HL-60 (cell line): ENCODE measurements around the gene RAC3.
A peak's percentile ranks its signal among the peaks of the same experiment; 100 is the strongest.

ENCODE experiments used
- DNase-seq, 2 experiments: peaks; one replicate each; pipeline ENCODE4 v3.0.0-alpha.2; 2010 to 2020; ENCODE audit warnings: low read depth in 1 of 2, low spot score in 1 of 2
- H3K27ac ChIP-seq: fragments of 250-450 bp; sonication (Bioruptor Pico); replicated peaks from 2 replicates; pipeline ENCODE4 v1.5.1; 2020; ENCODE audit warnings: mild to moderate bottlenecking, moderate library complexity
- H3K27me3 ChIP-seq: fragments of 250-450 bp; sonication (Bioruptor Pico); 2 replicates; pipeline ENCODE4 v1.5.1; 2021; ENCODE audit warnings: mild to moderate bottlenecking, moderate library complexity; ENCODE audit not compliant: insufficient read depth, poor library complexity, severe bottlenecking
- H3K4me3 ChIP-seq: replicated peaks from 2 replicates; pipeline ENCODE4 v1.5.1; 2011; ENCODE audit warnings: mild to moderate bottlenecking, control low read depth, low read length; ENCODE audit not compliant: insufficient read depth
- GABPA ChIP-seq: IDR thresholded peaks from 2 replicates; pipeline ENCODE4 v1.6.1; 2012; ENCODE audit warnings: low read depth
- POLR2AphosphoS5 ChIP-seq: IDR thresholded peaks from 2 replicates; pipeline ENCODE4 v1.6.1; 2012; ENCODE audit warnings: low read depth
- SPI1 ChIP-seq: IDR thresholded peaks from 2 replicates; pipeline ENCODE4 v1.6.1; 2012; ENCODE audit warnings: low read depth, mild to moderate bottlenecking, borderline replicate concordance
- TF ChIP-seq, protein P1 (sequence below): IDR thresholded peaks from 2 replicates; pipeline ENCODE4 v1.6.1; 2012; ENCODE audit warnings: low read depth; ENCODE audit not compliant: insufficient replicate concordance
- TF ChIP-seq, protein P2 (sequence below): IDR thresholded peaks from one replicate; pipeline ENCODE4 v1.5.1; 2011; ENCODE audit warnings: low read length, control low read depth, inconsistent platforms; ENCODE audit not compliant: insufficient read depth

Gene RAC3

DNA sequence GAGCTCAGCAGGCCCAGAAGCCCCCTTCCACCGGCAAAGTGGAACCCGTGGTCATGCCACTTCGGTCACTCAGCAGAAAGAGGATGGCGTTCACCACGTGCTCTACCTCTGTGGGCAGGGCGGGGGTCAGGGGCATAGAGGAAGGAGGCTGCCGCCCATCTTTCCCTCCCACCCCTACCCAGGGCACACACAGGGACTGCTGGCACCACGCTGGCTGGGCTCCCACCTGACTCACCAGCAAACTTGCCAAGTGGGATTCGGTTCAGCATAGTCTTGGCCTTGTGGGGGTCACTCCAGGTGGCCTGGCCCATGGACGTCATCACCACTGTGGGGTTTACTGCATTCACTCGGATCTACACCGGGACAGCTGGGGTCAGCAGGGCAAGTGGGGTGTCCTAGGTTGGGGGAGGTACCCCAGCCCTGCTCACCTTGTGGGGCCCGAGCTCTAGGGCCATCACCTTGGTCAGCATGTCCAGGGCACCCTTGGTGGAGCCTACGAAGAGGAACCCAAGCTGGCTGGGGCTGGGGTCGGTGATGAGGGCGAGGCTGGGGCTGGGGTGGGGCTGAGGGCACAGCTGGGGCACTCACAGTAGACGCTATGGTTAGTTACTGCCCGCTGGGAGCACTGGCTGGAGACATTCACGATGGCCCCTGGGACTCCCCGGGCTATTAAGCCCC, 4.6 kb downstream of the RAC3 start:
- H3K4me3 ChIP-seq = peak overlapping the region; percentile 56
- no peaks in the 10 kb centered on the region for H3K27me3 ChIP-seq
- TF ChIP-seq SPI1 (no peak), GABPA (no peak), POLR2AphosphoS5 (no peak)
- TF ChIP-seq, protein P1, sequence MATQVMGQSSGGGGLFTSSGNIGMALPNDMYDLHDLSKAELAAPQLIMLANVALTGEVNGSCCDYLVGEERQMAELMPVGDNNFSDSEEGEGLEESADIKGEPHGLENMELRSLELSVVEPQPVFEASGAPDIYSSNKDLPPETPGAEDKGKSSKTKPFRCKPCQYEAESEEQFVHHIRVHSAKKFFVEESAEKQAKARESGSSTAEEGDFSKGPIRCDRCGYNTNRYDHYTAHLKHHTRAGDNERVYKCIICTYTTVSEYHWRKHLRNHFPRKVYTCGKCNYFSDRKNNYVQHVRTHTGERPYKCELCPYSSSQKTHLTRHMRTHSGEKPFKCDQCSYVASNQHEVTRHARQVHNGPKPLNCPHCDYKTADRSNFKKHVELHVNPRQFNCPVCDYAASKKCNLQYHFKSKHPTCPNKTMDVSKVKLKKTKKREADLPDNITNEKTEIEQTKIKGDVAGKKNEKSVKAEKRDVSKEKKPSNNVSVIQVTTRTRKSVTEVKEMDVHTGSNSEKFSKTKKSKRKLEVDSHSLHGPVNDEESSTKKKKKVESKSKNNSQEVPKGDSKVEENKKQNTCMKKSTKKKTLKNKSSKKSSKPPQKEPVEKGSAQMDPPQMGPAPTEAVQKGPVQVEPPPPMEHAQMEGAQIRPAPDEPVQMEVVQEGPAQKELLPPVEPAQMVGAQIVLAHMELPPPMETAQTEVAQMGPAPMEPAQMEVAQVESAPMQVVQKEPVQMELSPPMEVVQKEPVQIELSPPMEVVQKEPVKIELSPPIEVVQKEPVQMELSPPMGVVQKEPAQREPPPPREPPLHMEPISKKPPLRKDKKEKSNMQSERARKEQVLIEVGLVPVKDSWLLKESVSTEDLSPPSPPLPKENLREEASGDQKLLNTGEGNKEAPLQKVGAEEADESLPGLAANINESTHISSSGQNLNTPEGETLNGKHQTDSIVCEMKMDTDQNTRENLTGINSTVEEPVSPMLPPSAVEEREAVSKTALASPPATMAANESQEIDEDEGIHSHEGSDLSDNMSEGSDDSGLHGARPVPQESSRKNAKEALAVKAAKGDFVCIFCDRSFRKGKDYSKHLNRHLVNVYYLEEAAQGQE = no peak
- TF ChIP-seq, protein P2, sequence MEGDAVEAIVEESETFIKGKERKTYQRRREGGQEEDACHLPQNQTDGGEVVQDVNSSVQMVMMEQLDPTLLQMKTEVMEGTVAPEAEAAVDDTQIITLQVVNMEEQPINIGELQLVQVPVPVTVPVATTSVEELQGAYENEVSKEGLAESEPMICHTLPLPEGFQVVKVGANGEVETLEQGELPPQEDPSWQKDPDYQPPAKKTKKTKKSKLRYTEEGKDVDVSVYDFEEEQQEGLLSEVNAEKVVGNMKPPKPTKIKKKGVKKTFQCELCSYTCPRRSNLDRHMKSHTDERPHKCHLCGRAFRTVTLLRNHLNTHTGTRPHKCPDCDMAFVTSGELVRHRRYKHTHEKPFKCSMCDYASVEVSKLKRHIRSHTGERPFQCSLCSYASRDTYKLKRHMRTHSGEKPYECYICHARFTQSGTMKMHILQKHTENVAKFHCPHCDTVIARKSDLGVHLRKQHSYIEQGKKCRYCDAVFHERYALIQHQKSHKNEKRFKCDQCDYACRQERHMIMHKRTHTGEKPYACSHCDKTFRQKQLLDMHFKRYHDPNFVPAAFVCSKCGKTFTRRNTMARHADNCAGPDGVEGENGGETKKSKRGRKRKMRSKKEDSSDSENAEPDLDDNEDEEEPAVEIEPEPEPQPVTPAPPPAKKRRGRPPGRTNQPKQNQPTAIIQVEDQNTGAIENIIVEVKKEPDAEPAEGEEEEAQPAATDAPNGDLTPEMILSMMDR = no peak
- no peak for DNase-seq
- H3K27ac ChIP-seq = no peak overlapping the region

DNA sequence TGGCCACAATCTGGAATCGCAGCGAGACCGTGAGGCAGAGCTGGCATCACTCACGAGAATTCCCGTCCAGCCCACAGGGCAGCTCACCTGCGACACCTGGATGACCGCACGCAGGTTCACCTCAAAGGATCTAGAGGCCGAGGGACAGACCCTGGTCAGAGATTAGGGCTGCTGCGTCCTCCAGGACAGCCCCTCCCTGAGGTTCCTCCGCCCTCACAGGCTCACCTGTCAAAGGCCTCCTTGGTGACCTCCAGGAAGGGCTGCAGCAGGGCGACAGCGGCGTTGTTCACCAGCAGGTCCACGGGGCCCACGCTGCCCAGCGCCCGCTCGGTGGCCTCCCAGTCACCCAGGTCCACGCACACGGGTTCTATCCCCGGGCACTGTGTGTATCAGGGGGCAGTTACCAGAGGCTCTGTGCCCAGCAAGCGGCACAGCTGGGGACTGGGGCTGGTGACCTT, 5.2 kb downstream of the RAC3 start:
- DNase-seq = no peak
- Histone ChIP-seq H3K4me3 (peak overlapping the region; percentile 56), H3K27me3 (no peaks in the 10 kb centered on the region), H3K27ac (peak overlapping the region; percentile 86)
- TF ChIP-seq GABPA = no peak
- TF ChIP-seq POLR2AphosphoS5 = no peak
- TF ChIP-seq, protein P1 = no peak
- no peak for TF ChIP-seq SPI1
- TF ChIP-seq, protein P2 = no peak

DNA sequence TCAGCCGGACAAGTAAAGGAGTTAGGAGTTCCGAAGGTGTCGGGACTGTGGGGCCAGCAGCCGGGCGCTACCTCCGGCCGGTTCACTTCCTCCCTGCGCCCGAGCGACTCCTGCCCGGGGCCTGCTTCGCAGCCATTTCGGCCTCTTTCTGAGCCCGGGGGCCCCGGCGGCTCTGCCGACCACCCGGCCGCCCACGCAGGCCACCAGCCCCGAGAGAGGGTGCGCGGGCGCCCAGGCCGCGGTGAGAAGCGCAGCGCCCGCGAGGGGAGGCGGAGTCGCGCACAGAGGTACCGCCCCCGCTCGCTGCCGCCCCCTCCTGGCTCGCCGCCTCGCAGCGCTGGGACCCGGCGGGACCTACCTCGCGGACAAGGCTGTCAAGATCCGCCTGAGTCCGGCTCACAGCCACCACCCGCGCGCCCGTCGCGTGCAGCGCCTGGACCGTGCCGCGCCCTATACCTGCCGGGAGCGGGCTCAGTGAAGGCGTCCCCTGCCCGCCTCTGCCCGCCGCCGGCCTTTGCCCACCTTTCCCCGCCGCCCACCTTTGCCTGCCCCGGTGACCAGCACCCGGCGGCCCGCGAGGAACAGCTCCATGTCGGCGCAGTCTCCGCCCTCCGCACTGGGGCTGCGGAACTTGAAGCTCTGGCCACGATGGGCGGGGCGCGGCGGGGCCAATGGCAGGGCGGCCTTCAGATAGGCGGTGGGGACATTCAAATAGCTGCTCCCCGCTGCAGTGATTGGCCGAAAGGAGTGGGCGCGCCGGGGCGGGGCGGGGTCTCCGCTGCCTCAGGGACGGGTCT, 5.8 kb downstream of the RAC3 start, which contains the start of gene DCXR:
TSS of gene DCXR (minus strand) at position 606 of the 797 bp plus-strand sequence. CDS start at position 591, 15 bp downstream.
- no peaks in the 10 kb centered on the region for H3K27me3 ChIP-seq
- DNase-seq = peak; percentile 88 to 98
- peak within 1 kb of the TSS; percentile 56 for H3K4me3 ChIP-seq
- TF ChIP-seq GABPA (no peak), SPI1 (peak; percentile 45; the same call in 1 of the 2 replicates), POLR2AphosphoS5 (peak; percentile 90)
- TF ChIP-seq, protein P1 = no peak
- TF ChIP-seq, protein P2 = peak; percentile 68
- H3K27ac ChIP-seq = peak within 1 kb of the TSS; percentile 86
